ENCODE data around the gene PRSS16.

Gene PRSS16

DNA sequence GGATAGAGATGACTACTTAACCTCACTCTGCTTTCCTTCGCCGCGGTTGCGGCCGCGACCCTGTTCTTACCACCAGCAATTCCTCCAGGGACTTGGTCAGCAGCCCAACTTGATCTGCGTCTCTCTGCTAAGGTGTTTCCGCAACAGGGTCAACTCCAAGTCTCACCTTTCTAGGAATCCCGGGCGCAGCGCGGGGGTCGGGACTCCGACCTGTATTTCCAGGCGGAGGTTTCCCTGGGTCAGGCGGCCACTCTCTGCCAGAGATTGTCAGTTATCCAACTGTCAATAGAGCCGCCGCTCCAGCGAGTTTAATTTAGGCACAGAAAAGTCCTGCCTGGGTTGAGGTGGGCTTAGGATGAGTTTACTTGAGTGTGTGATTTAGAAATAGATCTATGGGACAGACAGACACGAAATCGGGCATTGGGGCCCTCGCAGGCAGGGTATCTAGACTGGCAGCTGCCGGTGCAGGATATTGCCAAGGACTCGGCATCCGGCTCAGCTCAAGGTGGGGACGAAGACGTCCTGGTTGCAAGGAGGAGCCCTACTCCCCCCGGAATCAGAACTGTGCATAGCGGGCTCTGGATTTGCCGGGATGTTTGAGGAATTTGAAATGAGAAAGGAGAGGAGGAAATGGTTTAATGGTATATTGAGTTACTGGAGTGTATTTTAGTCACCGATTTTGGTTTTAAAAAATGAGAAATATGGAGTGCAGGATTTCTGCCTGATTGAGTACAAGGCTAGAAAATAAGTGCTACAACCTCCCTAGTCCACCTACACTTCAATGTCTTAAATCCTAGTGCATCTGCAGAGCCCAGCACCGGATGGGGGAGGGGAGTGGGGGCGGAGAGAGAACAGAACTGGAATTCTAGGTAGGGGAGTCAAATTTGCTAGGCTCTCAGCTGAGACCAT lies 40.9 kb downstream of the PRSS16 start:
- DNase-seq = no peak

DNA sequence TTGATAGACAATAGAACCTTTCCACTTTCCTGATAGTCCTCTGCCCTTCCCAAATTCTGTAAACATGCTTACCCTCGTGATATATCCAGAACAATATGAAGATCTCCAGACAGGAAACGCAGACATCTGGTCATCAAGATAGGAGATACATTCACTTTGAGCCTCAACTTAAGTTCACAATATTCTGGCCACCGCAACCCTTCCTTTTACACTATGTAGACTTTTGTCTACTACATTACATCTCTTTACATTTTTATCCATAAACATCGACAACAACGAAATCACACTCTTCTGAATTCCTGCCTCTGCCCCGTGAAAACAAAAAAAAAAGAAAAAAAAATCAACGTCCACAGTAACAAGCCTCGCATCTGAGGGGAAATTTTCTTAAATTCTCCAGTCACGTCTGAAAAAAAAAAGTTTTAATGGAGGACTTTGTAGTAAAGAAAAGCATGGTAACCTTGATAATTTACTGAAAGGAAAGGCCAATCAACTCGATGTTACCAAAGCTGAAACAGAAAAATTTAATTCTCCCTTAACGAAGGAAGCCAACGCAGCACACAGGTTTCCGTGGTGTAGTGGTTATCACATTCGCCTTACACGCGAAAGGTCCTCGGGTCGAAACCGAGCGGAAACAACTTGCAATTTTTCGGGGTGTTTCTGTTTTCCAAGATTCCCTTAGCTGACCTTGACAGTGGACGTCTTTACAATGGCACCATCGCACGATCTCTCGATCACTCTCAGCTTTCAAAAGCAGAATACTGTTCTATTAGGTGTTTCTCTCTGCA lies 42.8 kb downstream of the PRSS16 start:
- DNase-seq = no peak

DNA sequence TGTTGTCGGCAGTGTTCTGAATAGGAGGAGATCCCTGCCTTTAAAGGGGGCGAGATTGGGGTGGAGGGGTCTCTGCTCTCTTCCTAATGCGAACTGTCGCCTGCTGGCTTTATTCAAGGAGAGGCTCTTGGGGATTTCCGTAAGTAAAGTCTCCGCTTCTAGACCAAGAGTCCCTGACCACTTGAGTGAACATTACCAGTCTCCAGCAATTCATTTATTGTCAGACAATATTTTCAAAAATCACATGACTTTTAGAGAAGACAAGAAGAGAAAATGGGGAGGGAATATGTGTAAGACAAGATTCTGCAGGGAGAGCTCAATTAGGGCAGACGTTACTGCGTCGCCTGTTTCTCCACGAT lies 43.3 kb downstream of the PRSS16 start:
- no peak for DNase-seq

DNA sequence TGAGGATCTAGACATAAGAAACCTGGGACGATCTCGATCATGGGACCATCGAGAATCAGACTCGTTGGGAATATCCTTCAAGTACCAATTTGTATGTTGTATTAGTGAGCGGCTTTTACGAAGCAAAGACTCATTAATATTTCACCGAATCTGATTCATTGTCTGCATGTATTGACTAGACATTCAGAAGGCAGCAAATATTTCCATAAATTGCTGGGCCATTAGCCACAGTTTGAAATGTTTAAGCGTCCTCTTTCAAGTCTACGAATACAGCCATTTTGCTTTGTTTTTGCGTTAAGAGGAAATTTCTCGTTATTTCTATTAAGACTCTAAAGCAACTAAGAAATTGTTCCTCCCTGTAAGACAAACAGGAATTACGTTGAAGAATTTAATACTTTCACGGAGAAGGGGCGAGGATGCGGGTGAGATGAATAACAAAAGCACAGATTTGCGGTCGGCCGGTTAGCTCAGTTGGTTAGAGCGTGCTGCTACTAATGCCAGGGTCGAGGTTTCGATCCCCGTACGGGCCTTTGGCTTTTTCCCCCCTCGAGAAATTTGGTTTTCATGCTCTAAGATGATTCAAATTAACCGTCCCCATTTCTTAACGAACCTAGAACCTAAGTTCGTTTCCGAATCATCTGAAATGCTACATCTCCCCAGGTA lies 46.1 kb downstream of the PRSS16 start:
- peak in 1 of 3 experiments; percentile 8 for DNase-seq

DNA sequence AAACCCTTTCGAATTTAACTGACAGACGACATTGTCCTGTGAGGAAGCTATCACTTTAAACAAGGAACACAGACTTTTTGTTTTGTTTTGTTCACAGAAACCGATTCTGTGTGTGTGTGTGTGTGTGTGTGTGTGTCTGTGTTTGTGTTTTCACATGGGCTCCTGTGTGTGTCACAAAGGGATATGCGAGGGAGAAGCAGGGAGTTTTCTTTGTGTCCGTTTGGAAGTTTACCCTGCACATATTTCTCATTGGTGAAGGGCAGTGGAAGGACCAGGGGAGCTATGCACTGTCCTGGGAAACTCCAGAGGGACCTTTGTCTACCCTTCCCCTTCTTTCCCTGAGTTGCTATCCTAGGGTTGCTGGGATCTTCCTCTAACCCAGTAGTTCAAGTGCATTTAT lies 46.9 kb downstream of the PRSS16 start:
- DNase-seq = no peak

DNA sequence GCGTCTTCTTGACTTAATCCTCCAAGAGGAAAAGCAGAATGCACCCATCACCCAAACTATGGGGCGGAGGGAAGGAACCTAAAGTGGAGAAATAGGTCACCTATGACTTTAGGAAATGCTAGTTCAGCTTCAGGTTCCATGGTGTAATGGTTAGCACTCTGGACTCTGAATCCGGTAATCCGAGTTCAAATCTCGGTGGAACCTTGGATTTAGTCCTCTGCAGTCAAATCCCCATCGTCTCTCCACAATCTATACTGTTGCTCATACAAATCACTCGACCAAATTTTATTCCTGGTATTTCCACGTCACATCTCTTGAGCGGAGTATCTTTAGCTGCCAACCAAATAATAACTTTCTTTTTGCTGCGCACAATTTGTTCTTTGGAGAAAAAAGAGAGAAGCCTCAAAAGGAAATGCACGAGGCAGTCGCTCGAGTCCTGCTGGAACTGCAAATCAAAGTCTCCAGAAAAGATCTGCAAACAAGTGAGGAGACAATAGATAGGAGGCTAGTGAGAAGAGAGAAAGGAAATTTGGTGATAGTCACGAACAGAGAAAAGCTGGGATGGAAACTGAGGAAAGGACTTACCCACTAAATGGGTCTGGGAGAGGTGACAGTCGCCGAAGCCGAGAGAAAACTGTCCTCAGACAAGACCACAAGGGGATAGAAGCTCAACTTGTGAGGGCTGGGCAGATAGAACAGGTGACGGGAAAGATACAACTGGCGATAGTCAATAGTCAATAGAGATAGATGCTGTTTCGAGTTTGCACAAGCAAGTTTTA lies 48.0 kb downstream of the PRSS16 start:
- DNase-seq = peak in 1 of 3 experiments; percentile 26

DNA sequence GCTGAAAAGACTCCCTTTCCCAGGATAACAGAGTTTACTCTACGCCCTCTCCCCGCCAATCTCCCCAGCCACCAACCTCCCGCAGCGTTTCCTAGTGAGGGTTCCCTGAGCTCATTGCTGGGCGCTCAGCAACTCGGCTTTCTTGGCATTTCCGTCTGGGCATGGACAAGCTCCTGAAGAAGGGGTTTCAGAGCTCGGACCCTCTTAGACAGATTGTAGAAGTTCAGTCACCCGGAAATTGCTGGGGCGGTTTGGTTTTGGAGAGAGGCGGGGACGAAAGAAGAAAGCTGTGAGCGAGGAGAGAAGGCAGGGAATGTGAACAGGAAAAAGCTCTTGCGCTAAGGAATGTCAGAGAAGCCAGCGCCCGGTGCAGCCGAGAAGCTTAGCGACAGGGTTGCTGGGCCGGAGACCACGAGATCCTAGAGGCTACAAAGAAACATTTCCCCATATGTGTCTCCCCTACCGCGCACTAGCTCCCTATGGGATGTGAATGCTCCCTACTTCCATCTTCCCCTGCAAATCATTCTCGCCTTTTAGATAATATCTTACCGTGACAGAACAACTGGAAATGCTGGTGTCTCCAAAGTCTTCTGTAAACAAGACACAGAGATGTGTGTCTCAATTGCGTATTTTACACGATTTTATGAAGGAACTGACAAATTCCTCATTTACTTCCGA lies 48.7 kb downstream of the PRSS16 start:
- DNase-seq = no peak

DNA sequence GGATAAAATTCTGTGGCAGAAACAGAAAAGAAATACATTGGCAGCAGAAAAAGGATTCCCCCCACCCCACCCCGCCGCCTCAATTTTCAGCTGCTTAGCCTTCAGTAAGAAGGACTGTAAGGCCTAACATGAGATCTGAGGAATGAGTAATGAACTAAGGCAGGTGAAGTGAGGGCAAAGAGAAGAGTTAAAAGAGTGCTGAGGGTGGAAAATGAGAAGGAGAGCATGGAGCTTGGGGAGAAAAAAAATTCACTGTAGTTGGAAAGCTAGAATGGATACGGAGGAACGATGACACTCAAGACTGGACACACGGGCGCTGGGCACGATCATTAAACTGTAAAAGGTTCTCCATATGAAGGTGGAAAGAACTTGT lies 50.0 kb downstream of the PRSS16 start:
- no peak for DNase-seq

DNA sequence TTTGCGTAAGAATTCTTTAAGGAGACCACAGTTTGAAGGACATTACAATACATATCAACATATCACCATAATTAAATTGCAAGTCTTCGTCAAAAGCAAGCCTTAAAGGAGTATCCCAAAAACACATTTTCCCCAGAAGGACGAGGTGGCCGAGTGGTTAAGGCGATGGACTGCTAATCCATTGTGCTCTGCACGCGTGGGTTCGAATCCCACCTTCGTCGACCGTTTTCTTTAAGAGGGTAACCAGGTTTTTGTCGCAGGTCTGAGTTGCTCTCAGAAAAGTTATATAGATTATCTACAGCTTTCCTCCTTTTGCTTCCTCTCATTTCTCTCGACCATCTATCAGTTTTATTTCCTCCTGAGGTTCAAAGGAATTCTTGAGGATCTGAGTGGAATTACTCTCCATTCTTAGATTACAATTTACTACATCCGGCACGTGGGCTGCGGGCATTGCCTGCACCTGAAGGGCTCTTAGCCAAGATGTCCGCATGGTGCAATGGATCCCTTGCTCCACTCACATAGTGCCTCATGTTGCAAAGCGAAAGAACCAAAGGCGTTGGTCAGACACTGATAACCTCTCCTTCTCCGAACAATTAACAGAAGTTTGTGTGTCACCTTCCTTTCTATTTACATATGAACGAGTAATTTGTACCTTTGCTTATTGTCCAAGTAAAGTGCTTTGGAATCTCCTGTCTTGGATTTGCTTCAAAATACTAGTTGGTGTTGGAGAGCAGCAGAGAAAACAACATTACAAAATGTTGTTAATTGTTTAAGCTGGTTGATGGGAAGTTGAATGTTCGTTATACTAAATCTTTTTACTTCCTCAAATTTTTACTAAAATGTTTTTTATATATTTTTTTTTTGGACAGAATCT lies 50.6 kb downstream of the PRSS16 start:
- DNase-seq = peak in 1 of 3 experiments; percentile 46

DNA sequence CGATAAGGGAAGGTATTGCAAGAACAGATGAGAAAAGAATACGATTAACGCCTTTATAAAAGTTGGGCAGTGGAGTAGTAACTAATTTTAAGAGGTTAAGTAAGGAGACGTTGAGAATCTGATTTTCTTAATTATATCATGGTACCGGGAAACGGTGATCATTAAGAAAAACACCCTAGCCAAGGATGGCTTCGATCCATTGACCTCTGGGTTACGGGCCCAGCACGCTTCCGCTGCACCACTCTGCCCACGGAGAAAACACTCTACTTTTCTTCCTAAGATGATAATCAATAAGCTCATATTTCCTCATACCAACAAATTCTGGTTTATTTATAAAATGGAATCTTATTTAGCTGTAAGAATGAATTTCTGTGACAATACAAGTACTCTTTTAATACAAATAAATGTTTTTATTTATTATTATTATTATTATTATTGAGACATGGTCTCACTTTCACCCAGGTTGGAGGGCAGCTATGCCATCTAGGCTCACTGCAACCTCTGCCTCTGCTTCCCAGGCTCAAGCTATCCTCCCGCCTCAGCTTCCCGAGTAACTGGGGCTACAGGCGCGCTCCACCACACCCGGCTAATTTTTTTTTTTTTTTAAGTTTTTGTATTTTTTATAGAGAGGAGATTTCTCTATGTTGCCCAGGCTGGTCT lies 56.2 kb downstream of the PRSS16 start:
- no peak for DNase-seq

Measured in NCI-H1417 (cell line).